Natural killer cell (primary cell): ENCODE results near the gene VOPP1. TPM values are rescaled to one million over a fixed set of nuclear protein-coding genes. Genes with fewer than 3 reads are reported as not detected.

Experiments used
- ATAC-seq, 3 donors: fragments of 150-1000 bp in 2 of 3; fragments of 200-7000 bp in 1 of 3; cut with Tn5 transposase; 1 replicate in 1 of 3; 2 replicates in 2 of 3; pipeline ENCODE4 v1.10.0; 2021; ENCODE audit warnings: mild to moderate bottlenecking in 2 of 3, moderate library complexity in 2 of 3
- DNase-seq, 2 donors: peaks; one replicate each; pipeline versions ENCODE4 v3.0.0 to v3.0.0-alpha.2; 2013 to 2021; ENCODE audit warnings: mixed read lengths in 1 of 2
- H3K27ac ChIP-seq: one replicate; pipeline ENCODE4 v1.5.1; 2013; ENCODE audit warnings: mild to moderate bottlenecking, low read length
- H3K27me3 ChIP-seq: one replicate; pipeline ENCODE4 v1.6.1; 2013; ENCODE audit warnings: low read length; ENCODE audit not compliant: control insufficient read depth, insufficient read depth
- H3K36me3 ChIP-seq: one replicate; pipeline ENCODE4 v1.6.1; 2013; ENCODE audit warnings: low read length; ENCODE audit not compliant: control insufficient read depth, insufficient read depth
- H3K4me1 ChIP-seq: one replicate; pipeline ENCODE4 v1.6.1; 2013; ENCODE audit warnings: low read length; ENCODE audit not compliant: control insufficient read depth, insufficient read depth
- H3K4me3 ChIP-seq: one replicate; pipeline ENCODE4 v1.5.1; 2013; ENCODE audit warnings: low read length
- H3K9me3 ChIP-seq: one replicate; pipeline ENCODE4 v1.6.1; 2013; ENCODE audit warnings: low read length; ENCODE audit not compliant: control insufficient read depth, insufficient read depth
- H3K27ac Mint-ChIP-seq, 2 donors: one replicate each; pipeline ENCODE4 v1.8.0; 2022; ENCODE audit warnings: mild to moderate bottlenecking in 2 of 2, mixed read lengths in 2 of 2, moderate library complexity in 1 of 2
- H3K27me3 Mint-ChIP-seq, 2 donors: one replicate each; pipeline ENCODE4 v1.8.0; 2022; ENCODE audit warnings: low read depth in 2 of 2, mixed read lengths in 2 of 2
- H3K36me3 Mint-ChIP-seq: one replicate; pipeline ENCODE4 v1.8.0; 2022; ENCODE audit warnings: mixed read lengths
- H3K4me1 Mint-ChIP-seq, 2 donors: one replicate each; pipeline ENCODE4 v1.8.0; 2022; ENCODE audit warnings: mixed read lengths in 2 of 2
- H3K4me3 Mint-ChIP-seq: one replicate; pipeline ENCODE4 v1.8.0; 2022; ENCODE audit warnings: mild to moderate bottlenecking, moderate library complexity, mixed read lengths
- H3K9me3 Mint-ChIP-seq, 2 donors: one replicate each; pipeline ENCODE4 v1.8.0; 2022; ENCODE audit warnings: mixed read lengths in 2 of 2
- CTCF ChIP-seq: fragments of 200-600 bp; IDR thresholded peaks from one replicate; pipeline ENCODE4 v1.8.0; 2022; ENCODE audit warnings: antibody characterized with exemption
- WGBS: methylation state at CpG from one replicate; pipeline ENCODE4 v1.1.7; 2013; ENCODE audit warnings: missing lambda C conversion rate; ENCODE audit not compliant: insufficient coverage; 5-methylcytosine and 5-hydroxymethylcytosine counted together
- intact Hi-C: fragments of 100-400 bp; cut with micrococcal nuclease; formaldehyde crosslinking; loops from one replicate; pipeline ENCODE4 v1.14.2; 2022
- total RNA-seq, 4 donors: library from RNA; stranded (reverse); fragments of 120-200 nt in 1 of 4; gene quantifications; one replicate each; pipeline versions ENCODE4 v1.2.3 to v1.2.4, GENCODE V29; 2013 to 2022

Gene VOPP1
- total RNA-seq, 3 donors from 2014 or later (not counting 1 experiment from before 2014, with no cell fraction given): 79.3 to 115 (median 110) TPM

DNA sequence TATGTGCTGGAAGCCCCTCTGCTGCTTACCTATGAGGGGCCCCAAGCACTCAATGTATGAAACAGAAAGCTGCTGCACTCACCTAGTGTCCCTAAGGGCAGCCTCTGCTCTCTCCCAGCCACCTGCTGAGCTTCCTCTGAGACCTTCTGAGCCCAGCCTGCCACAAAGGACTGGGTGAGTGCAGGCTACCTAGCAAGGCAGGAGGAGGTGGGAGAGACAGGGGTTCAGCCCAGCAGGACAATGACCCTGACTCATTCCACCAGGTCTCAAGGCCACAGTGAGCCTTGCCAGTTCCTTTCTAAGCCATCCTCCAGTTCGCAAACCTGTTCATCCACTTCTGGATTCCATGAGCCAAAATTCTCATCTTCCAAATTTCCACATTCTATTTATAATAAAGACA lies 16.3 kb downstream of the VOPP1 start:
- no peak for DNase-seq
- no peak for ATAC-seq
- H3K36me3 Mint-ChIP-seq: no peaks in the 10 kb centered on the region
- Histone ChIP-seq H3K27me3 (no peaks in the 10 kb centered on the region), H3K4me3 (no peak overlapping the region), H3K9me3 (no peaks in the 10 kb centered on the region), H3K36me3 (peaks cover 12% of the 10 kb centered on the region), H3K4me1 (peaks cover 64% of the 10 kb centered on the region), H3K27ac (no peak overlapping the region)
- H3K27ac Mint-ChIP-seq: peak overlapping the region; percentile 42 to 79
- WGBS: 90% methylated on average over 1 of the region's 1 CpG
- H3K4me1 Mint-ChIP-seq: peaks cover 97 to 100% of the 10 kb centered on the region in 2 donors
- H3K27me3 Mint-ChIP-seq: no peaks in the 10 kb centered on the region
- no peak for TF ChIP-seq CTCF
- intact Hi-C loops: no loop called here
- H3K9me3 Mint-ChIP-seq: no peaks in the 10 kb centered on the region
- peak overlapping the region; percentile 42 for H3K4me3 Mint-ChIP-seq

DNA sequence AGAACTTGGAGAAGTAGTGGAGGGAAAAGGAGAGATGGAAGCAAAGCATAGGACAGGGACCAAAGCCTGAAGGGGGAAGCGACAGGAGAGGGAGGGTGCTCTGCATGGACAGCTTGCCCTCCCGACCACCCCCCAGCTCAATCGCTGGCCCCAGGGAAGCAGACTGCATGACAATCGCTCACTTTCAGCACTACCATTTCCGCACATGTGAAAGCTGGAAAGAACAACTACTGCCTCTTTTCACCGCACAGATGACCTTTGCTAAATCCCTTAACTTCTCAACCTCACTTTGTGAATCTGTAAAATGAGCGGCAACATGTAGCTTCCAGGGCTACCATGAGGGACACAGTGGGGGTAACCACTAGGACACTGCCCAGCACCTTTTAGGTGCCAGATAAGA lies 17.1 kb downstream of the VOPP1 start:
- Histone ChIP-seq H3K4me3 (no peak overlapping the region), H3K27me3 (no peaks in the 10 kb centered on the region), H3K9me3 (no peaks in the 10 kb centered on the region), H3K36me3 (peaks cover 12% of the 10 kb centered on the region), H3K27ac (no peak overlapping the region), H3K4me1 (peaks cover 63% of the 10 kb centered on the region)
- H3K4me1 Mint-ChIP-seq: peaks cover 97 to 100% of the 10 kb centered on the region in 2 donors
- no peak overlapping the region for H3K4me3 Mint-ChIP-seq
- intact Hi-C loops: no loop called here
- H3K27me3 Mint-ChIP-seq: no peaks in the 10 kb centered on the region
- no peaks in the 10 kb centered on the region for H3K9me3 Mint-ChIP-seq
- DNase-seq (no peak), ATAC-seq (no peak)
- H3K27ac Mint-ChIP-seq: peak overlapping the region in 1 of 2 donors; percentile 79
- WGBS: 96% methylated on average over 7 of the region's 7 CpGs
- TF ChIP-seq CTCF: no peak
- no peaks in the 10 kb centered on the region for H3K36me3 Mint-ChIP-seq

GRCh38 chr7:55554038-55554437 lies 18.3 kb downstream of the VOPP1 start:
- no peak overlapping the region for H3K27ac ChIP-seq
- no peak overlapping the region for H3K4me3 ChIP-seq
- ATAC-seq (no peak), DNase-seq (no peak)
- no peaks in the 10 kb centered on the region for H3K27me3 ChIP-seq
- Mint-ChIP-seq H3K36me3 (no peaks in the 10 kb centered on the region), H3K27ac (peak overlapping the region; percentile 39 to 72), H3K4me1 (peaks cover 95 to 97% of the 10 kb centered on the region in 2 donors), H3K9me3 (no peaks in the 10 kb centered on the region), H3K27me3 (no peaks in the 10 kb centered on the region), H3K4me3 (no peak overlapping the region)
- whole genome bisulfite sequencing: 94% methylated on average over 1 of the region's 1 CpG
- H3K9me3 ChIP-seq: no peaks in the 10 kb centered on the region
- no peak for TF ChIP-seq CTCF
- peaks cover 65% of the 10 kb centered on the region for H3K4me1 ChIP-seq
- peaks cover 12% of the 10 kb centered on the region for H3K36me3 ChIP-seq
- intact Hi-C loops: no loop called here

DNA sequence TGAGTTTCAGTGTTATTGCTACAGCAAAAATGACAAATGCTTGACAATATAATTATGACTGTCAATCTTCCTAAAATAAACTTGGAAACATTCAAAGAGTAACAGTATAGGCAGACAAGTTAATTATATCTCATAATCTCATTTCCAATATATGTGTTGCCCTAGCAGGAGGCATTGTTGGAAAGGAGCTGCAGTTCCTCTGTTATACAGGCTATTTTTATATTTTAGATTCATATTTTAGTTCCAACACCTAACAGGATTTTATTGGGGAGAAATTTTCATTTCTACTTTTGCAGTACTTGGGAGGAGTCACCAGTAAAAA lies 19.3 kb downstream of the VOPP1 start:
- Mint-ChIP-seq H3K27me3 (no peaks in the 10 kb centered on the region), H3K9me3 (no peaks in the 10 kb centered on the region), H3K4me3 (no peak overlapping the region), H3K27ac (peak overlapping the region; percentile 49 to 72), H3K4me1 (peaks cover 95 to 96% of the 10 kb centered on the region in 2 donors), H3K36me3 (no peaks in the 10 kb centered on the region)
- no peaks in the 10 kb centered on the region for H3K9me3 ChIP-seq
- H3K27me3 ChIP-seq: no peaks in the 10 kb centered on the region
- H3K4me3 ChIP-seq: no peak overlapping the region
- peaks cover 12% of the 10 kb centered on the region for H3K36me3 ChIP-seq
- no peak for ATAC-seq
- no peak for DNase-seq
- no peak overlapping the region for H3K27ac ChIP-seq
- intact Hi-C loops: no loop called here
- H3K4me1 ChIP-seq: peaks cover 67% of the 10 kb centered on the region
- no peak for TF ChIP-seq CTCF
